GM21528 (cell line): ENCODE results near the gene BAMBI.

Source experiments
- ATAC-seq: cut with Tn5 transposase; IDR thresholded peaks from one replicate; pipeline ENCODE4 v1.9.1; 2021; ENCODE audit warnings: mild to moderate bottlenecking, moderate library complexity; ENCODE audit not compliant: unreplicated experiment, low FRiP score

BAMBI gene

GRCh38 chr10:28704464-28705161, 27.3 kb downstream of the BAMBI start:
- ATAC-seq, result no peak

GRCh38 chr10:28705472-28705871, 28.2 kb downstream of the BAMBI start:
- ATAC-seq, result no peak

GRCh38 chr10:28709001-28709710, 31.8 kb downstream of the BAMBI start:
- ATAC-seq, result no peak

GRCh38 chr10:28710202-28710886, 33.0 kb downstream of the BAMBI start:
- no peak for ATAC-seq

- no peak for ATAC-seq
These were observed 33.7 kb downstream of the BAMBI start for GRCh38 chr10:28711041-28711440.

- no peak for ATAC-seq
These were observed 34.5 kb downstream of the BAMBI start for GRCh38 chr10:28711776-28712175.

GRCh38 chr10:28713626-28714352, 36.5 kb downstream of the BAMBI start:
- ATAC-seq, result no peak

- no peak for ATAC-seq
These were observed 37.2 kb downstream of the BAMBI start for GRCh38 chr10:28714401-28715053.

GRCh38 chr10:28715246-28715645, 37.9 kb downstream of the BAMBI start:
- no peak for ATAC-seq

GRCh38 chr10:28715757-28716156, 38.4 kb downstream of the BAMBI start:
- ATAC-seq, result no peak

- ATAC-seq, result no peak
These were observed 39.4 kb downstream of the BAMBI start for GRCh38 chr10:28716748-28717147.

- no peak for ATAC-seq
These were observed 40.4 kb downstream of the BAMBI start for GRCh38 chr10:28717656-28718201.

- no peak for ATAC-seq
These were observed 42.6 kb downstream of the BAMBI start for GRCh38 chr10:28719789-28720436.

GRCh38 chr10:28721318-28721951, 44.1 kb downstream of the BAMBI start:
- ATAC-seq, result no peak

GRCh38 chr10:28722065-28722803, 44.9 kb downstream of the BAMBI start:
- no peak for ATAC-seq

GRCh38 chr10:28728366-28728765, 51.0 kb downstream of the BAMBI start:
- ATAC-seq, result no peak

GRCh38 chr10:28730031-28730778, 52.9 kb downstream of the BAMBI start:
- no peak for ATAC-seq

GRCh38 chr10:28732091-28732490, 54.8 kb downstream of the BAMBI start:
- no peak for ATAC-seq
